Smooth muscle cell (in vitro differentiated cells): ENCODE results near the gene BMX. TPM values are rescaled to one million over a fixed set of nuclear protein-coding genes. Genes with fewer than 3 reads are reported as not detected.

Source experiments
- DNase-seq: peaks from one replicate; lab custom pipeline; 2025; ENCODE audit not compliant: unreplicated experiment; lab: John Stamatoyannopoulos, UW
- H2AFZ ChIP-seq: fragments of 200-600 bp; sonication (generic); 2 replicates; pipeline ENCODE4 v1.6.0; 2016; ENCODE audit warnings: antibody characterized with exemption, low read depth, mild to moderate bottlenecking
- H3F3A ChIP-seq: fragments of 200-600 bp; sonication (generic); 2 replicates; pipeline ENCODE4 v1.6.0; 2017; ENCODE audit warnings: antibody characterized with exemption, low read depth
- H3K27ac ChIP-seq: fragments of 200-600 bp; sonication (generic); 2 replicates; pipeline ENCODE4 v1.5.1; 2016; ENCODE audit warnings: low read depth, mild to moderate bottlenecking
- H3K27me3 ChIP-seq: fragments of 200-600 bp; sonication (generic); 2 replicates; pipeline ENCODE4 v1.6.1; 2016; ENCODE audit warnings: low read depth, mild to moderate bottlenecking
- H3K36me3 ChIP-seq: fragments of 200-600 bp; sonication (generic); 2 replicates; pipeline ENCODE4 v1.5.1; 2016; ENCODE audit warnings: low read depth
- H3K4me1 ChIP-seq: fragments of 200-600 bp; sonication (generic); 2 replicates; pipeline ENCODE4 v1.5.1; 2016; ENCODE audit warnings: low read depth
- H3K4me2 ChIP-seq: fragments of 200-600 bp; sonication (generic); 2 replicates; pipeline ENCODE4 v1.6.0; 2016; ENCODE audit warnings: mild to moderate bottlenecking
- H3K4me3 ChIP-seq: fragments of 200-600 bp; sonication (generic); 2 replicates; pipeline ENCODE4 v1.5.1; 2016; ENCODE audit warnings: mild to moderate bottlenecking
- H3K79me2 ChIP-seq: fragments of 200-600 bp; sonication (generic); 2 replicates; pipeline ENCODE4 v1.6.0; 2016; ENCODE audit warnings: low read depth, mild to moderate bottlenecking
- H3K9ac ChIP-seq: fragments of 200-600 bp; sonication (generic); 2 replicates; pipeline ENCODE4 v1.6.0; 2016; ENCODE audit warnings: low read depth
- H3K9me3 ChIP-seq: fragments of 200-600 bp; sonication (generic); replicated peaks from 2 replicates; pipeline ENCODE4 v1.5.1; 2016; ENCODE audit warnings: low read depth
- H4K20me1 ChIP-seq: fragments of 200-600 bp; sonication (generic); 2 replicates; pipeline ENCODE4 v1.6.0; 2016; ENCODE audit warnings: low read depth
- WGBS: methylation state at CpG from one replicate; pipeline ENCODE4 v1.1.7; 2016; ENCODE audit warnings: low lambda C conversion rate; 5-methylcytosine and 5-hydroxymethylcytosine counted together
- polyA plus RNA-seq: library from polyadenylated mRNA; unstranded; fragments of >200 nt; fragmentation: Nextera tagmentation; extraction: Ambion mirVana; gene quantifications from 2 replicates; pipeline ENCODE4 v1.2.1, GENCODE V29; 2016
- total RNA-seq: library from RNA; depleted of rRNA; stranded (reverse); fragments of >200 nt; gene quantifications from 2 replicates; pipeline ENCODE4 v1.2.3, GENCODE V29; 2014
- TF ChIP-seq, protein P1 (sequence below): fragments of 200-600 bp; sonication (generic); IDR thresholded peaks from 2 replicates; pipeline ENCODE4 v1.5.1; 2017; ENCODE audit warnings: borderline replicate concordance, mild to moderate bottlenecking, antibody characterized with exemption; ENCODE audit not compliant: insufficient read depth, poor library complexity, severe bottlenecking

Gene BMX
- total and polyA plus RNA-seq, 2 experiments from 2014 or later: not detected

DNA sequence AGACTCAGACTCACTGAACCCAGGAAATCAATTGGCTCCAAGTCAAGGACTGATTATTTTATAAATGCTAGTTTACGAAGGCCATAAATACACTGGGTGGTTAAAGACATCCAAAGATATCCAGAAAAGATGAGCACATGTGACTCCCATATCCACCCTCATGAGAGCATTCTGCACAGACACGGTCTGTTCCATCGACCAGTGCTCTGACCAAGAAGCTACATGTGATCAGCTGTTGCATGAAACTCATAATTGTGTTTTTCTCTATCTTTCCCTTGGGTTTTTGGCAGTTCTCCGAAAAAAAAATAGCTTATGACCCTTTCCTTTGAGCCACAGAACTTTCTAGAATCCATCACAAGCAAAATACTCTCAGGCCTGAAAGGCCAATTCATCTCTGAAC is 4.8 kb upstream of the BMX start:
- Histone ChIP-seq H3K9me3 (no peaks in the 10 kb centered on the region), H3K36me3 (no peaks in the 10 kb centered on the region), H3K79me2 (peaks cover 3% of the 10 kb centered on the region), H2AFZ (no peak overlapping the region), H4K20me1 (no peaks in the 10 kb centered on the region), H3K27me3 (no peaks in the 10 kb centered on the region), H3K4me2 (no peak overlapping the region), H3K9ac (no peak overlapping the region), H3K27ac (no peak overlapping the region), H3F3A (peaks cover 4% of the 10 kb centered on the region), H3K4me3 (no peak overlapping the region), H3K4me1 (peaks cover 8% of the 10 kb centered on the region)
- 92% methylated on average over 4 of the region's 4 CpGs for WGBS
- TF ChIP-seq, protein P1, sequence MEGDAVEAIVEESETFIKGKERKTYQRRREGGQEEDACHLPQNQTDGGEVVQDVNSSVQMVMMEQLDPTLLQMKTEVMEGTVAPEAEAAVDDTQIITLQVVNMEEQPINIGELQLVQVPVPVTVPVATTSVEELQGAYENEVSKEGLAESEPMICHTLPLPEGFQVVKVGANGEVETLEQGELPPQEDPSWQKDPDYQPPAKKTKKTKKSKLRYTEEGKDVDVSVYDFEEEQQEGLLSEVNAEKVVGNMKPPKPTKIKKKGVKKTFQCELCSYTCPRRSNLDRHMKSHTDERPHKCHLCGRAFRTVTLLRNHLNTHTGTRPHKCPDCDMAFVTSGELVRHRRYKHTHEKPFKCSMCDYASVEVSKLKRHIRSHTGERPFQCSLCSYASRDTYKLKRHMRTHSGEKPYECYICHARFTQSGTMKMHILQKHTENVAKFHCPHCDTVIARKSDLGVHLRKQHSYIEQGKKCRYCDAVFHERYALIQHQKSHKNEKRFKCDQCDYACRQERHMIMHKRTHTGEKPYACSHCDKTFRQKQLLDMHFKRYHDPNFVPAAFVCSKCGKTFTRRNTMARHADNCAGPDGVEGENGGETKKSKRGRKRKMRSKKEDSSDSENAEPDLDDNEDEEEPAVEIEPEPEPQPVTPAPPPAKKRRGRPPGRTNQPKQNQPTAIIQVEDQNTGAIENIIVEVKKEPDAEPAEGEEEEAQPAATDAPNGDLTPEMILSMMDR: no peak
- DNase-seq: no peak

DNA sequence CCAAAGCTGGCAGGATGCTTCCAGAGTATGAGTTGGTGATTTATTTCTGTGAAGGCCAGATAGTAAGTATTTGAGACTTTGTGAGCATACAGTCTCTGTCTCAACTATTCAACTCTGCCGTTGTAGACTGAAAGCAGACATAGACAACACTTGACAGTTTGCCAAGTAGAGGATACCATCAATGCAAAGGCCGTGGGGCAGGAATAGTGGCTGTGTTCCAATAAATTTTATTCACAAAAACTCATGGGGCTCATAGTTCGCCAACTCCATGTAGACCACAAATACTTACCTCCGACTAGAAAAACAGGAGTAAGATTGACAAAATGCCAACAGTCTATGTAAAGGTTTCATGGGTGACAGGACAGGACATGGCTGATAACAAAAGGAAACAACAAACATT is 3.8 kb upstream of the BMX start:
- Histone ChIP-seq H3K79me2 (peaks cover 3% of the 10 kb centered on the region), H3K27me3 (no peaks in the 10 kb centered on the region), H3K36me3 (no peaks in the 10 kb centered on the region), H3K27ac (no peak overlapping the region), H3K4me1 (peaks cover 8% of the 10 kb centered on the region), H3K4me3 (no peak overlapping the region), H3K9me3 (no peaks in the 10 kb centered on the region), H2AFZ (peak overlapping the region; percentile 39), H4K20me1 (no peaks in the 10 kb centered on the region), H3K9ac (no peak overlapping the region), H3F3A (peaks cover 4% of the 10 kb centered on the region), H3K4me2 (no peak overlapping the region)
- 63% methylated on average over 4 of the region's 4 CpGs for WGBS
- TF ChIP-seq, protein P1: no peak
- no peak for DNase-seq

DNA sequence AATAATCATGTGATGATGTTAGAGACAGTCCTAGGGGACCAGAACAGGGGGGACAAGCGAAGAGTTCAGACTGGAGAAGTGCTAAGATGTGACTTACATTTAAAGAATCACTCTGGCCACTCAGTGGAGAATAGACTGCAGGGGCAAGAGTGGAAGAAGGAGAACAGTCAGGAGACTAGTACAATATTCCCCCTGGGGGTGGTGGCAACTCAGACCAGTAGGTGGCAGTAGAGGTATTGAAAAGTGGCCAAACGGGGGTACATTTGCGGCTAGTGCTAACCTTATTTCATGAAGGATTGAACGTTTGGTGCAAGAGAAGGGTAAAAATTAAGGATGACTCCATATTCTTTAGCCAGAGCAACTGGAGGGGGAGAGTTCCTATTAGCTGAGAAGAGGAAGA is 2.7 kb upstream of the BMX start:
- 11% methylated on average over 4 of the region's 4 CpGs for WGBS
- Histone ChIP-seq H3K4me3 (no peak overlapping the region), H3K4me1 (peaks cover under 1% of the 10 kb centered on the region), H3K27ac (no peak overlapping the region), H3K4me2 (no peak overlapping the region), H2AFZ (peak overlapping the region; percentile 39), H3K27me3 (no peaks in the 10 kb centered on the region), H4K20me1 (no peaks in the 10 kb centered on the region), H3K9me3 (no peaks in the 10 kb centered on the region), H3K36me3 (no peaks in the 10 kb centered on the region), H3F3A (peaks cover 4% of the 10 kb centered on the region), H3K79me2 (no peaks in the 10 kb centered on the region), H3K9ac (no peak overlapping the region)
- peak; percentile 3 for DNase-seq
- TF ChIP-seq, protein P1: peak; percentile 76

DNA sequence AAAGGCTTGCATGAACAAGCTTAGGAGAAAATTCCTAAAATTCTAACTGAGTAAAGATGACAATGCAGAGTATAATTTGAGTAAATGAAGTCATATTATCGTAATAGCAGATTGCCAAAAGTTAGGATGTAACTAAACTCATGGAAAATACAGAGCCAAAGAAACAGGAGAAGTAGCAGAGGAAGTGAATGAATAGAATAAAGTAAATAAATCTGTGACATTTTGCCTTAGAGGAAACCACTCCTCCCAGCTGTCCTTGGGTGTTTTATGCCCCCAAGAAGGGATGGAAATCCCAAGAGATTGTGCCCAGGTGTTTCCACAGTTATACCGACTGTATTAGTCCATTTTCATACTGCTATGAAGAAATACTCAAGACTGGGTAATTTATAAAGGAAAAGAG is 1.9 kb upstream of the BMX start:
- no peak overlapping the region for H3K27ac ChIP-seq
- no peak overlapping the region for H2AFZ ChIP-seq
- no peak overlapping the region for H3K4me3 ChIP-seq
- 82% methylated on average over 2 of the region's 2 CpGs for WGBS
- no peaks in the 10 kb centered on the region for H3K27me3 ChIP-seq
- no peak for DNase-seq
- H3K9ac ChIP-seq: no peak overlapping the region
- H3F3A ChIP-seq: peaks cover 3% of the 10 kb centered on the region
- no peaks in the 10 kb centered on the region for H4K20me1 ChIP-seq
- TF ChIP-seq, protein P1: no peak
- no peak overlapping the region for H3K4me2 ChIP-seq
- no peaks in the 10 kb centered on the region for H3K79me2 ChIP-seq
- no peaks in the 10 kb centered on the region for H3K9me3 ChIP-seq
- H3K4me1 ChIP-seq: no peaks in the 10 kb centered on the region
- no peaks in the 10 kb centered on the region for H3K36me3 ChIP-seq
